ENCODE data around the gene PLXNA4.

The PLXNA4 gene

GRCh38 chr7:132497098-132497497, 79.2 kb downstream of the PLXNA4 start:
- Mint-ChIP-seq H3K9me3 (no peaks in the 10 kb centered on the region), H3K4me1 (ENCODE audit: low read depth) (no peaks in the 10 kb centered on the region), H3K4me3 (no peak overlapping the region), H3K36me3 (ENCODE audit: low read depth) (no peaks in the 10 kb centered on the region), H3K27ac (no peak overlapping the region), H3K27me3 (no peaks in the 10 kb centered on the region)

- no peaks in the 10 kb centered on the region for H3K27me3 Mint-ChIP-seq
- no peaks in the 10 kb centered on the region for H3K4me1 Mint-ChIP-seq (ENCODE audit: low read depth)
- H3K4me3 Mint-ChIP-seq, result no peak overlapping the region
- no peaks in the 10 kb centered on the region for H3K9me3 Mint-ChIP-seq
- no peak overlapping the region for H3K27ac Mint-ChIP-seq
- no peaks in the 10 kb centered on the region for H3K36me3 Mint-ChIP-seq (ENCODE audit: low read depth)
These were observed 80.3 kb downstream of the PLXNA4 start for GRCh38 chr7:132495936-132496335.

GRCh38 chr7:132494474-132494873, 81.8 kb downstream of the PLXNA4 start:
- no peaks in the 10 kb centered on the region for H3K36me3 Mint-ChIP-seq (ENCODE audit: low read depth)
- no peaks in the 10 kb centered on the region for H3K9me3 Mint-ChIP-seq
- no peak overlapping the region for H3K27ac Mint-ChIP-seq
- H3K4me1 Mint-ChIP-seq (ENCODE audit: low read depth), result no peaks in the 10 kb centered on the region
- no peaks in the 10 kb centered on the region for H3K27me3 Mint-ChIP-seq
- no peak overlapping the region for H3K4me3 Mint-ChIP-seq

- Mint-ChIP-seq H3K4me3 (no peak overlapping the region), H3K36me3 (ENCODE audit: low read depth) (no peaks in the 10 kb centered on the region), H3K27me3 (no peaks in the 10 kb centered on the region), H3K27ac (no peak overlapping the region), H3K9me3 (no peaks in the 10 kb centered on the region), H3K4me1 (ENCODE audit: low read depth) (peaks cover 12% of the 10 kb centered on the region)
These were observed 83.3 kb downstream of the PLXNA4 start for GRCh38 chr7:132492823-132493445.

- Mint-ChIP-seq H3K4me1 (ENCODE audit: low read depth) (peaks cover 27% of the 10 kb centered on the region), H3K36me3 (ENCODE audit: low read depth) (no peaks in the 10 kb centered on the region), H3K27ac (no peak overlapping the region), H3K27me3 (no peaks in the 10 kb centered on the region), H3K9me3 (no peaks in the 10 kb centered on the region), H3K4me3 (no peak overlapping the region)
These were observed 84.8 kb downstream of the PLXNA4 start for GRCh38 chr7:132491391-132491945.

- H3K4me1 Mint-ChIP-seq (ENCODE audit: low read depth), result peaks cover 37% of the 10 kb centered on the region
- no peaks in the 10 kb centered on the region for H3K27me3 Mint-ChIP-seq
- H3K27ac Mint-ChIP-seq, result no peak overlapping the region
- H3K9me3 Mint-ChIP-seq, result no peaks in the 10 kb centered on the region
- no peak overlapping the region for H3K4me3 Mint-ChIP-seq
- H3K36me3 Mint-ChIP-seq (ENCODE audit: low read depth), result no peaks in the 10 kb centered on the region
These were observed 85.8 kb downstream of the PLXNA4 start for GRCh38 chr7:132490474-132490873.

- Mint-ChIP-seq H3K9me3 (no peaks in the 10 kb centered on the region), H3K4me3 (no peak overlapping the region), H3K4me1 (ENCODE audit: low read depth) (peaks cover 44% of the 10 kb centered on the region), H3K27ac (no peak overlapping the region), H3K27me3 (no peaks in the 10 kb centered on the region), H3K36me3 (ENCODE audit: low read depth) (no peaks in the 10 kb centered on the region)
These were observed 86.5 kb downstream of the PLXNA4 start for GRCh38 chr7:132489776-132490237.

GRCh38 chr7:132488634-132489302, 87.5 kb downstream of the PLXNA4 start:
- no peak overlapping the region for H3K4me3 Mint-ChIP-seq
- no peaks in the 10 kb centered on the region for H3K36me3 Mint-ChIP-seq (ENCODE audit: low read depth)
- H3K4me1 Mint-ChIP-seq (ENCODE audit: low read depth), result peaks cover 51% of the 10 kb centered on the region
- H3K27me3 Mint-ChIP-seq, result no peaks in the 10 kb centered on the region
- no peaks in the 10 kb centered on the region for H3K9me3 Mint-ChIP-seq
- H3K27ac Mint-ChIP-seq, result no peak overlapping the region

- Mint-ChIP-seq H3K27ac (no peak overlapping the region), H3K4me1 (ENCODE audit: low read depth) (peaks cover 53% of the 10 kb centered on the region), H3K4me3 (peak overlapping the region; percentile 27), H3K9me3 (no peaks in the 10 kb centered on the region), H3K27me3 (no peaks in the 10 kb centered on the region), H3K36me3 (ENCODE audit: low read depth) (no peaks in the 10 kb centered on the region)
These were observed 90.0 kb downstream of the PLXNA4 start for GRCh38 chr7:132486274-132486610.

GRCh38 chr7:132485600-132486273, 90.5 kb downstream of the PLXNA4 start:
- no peaks in the 10 kb centered on the region for H3K27me3 Mint-ChIP-seq
- H3K9me3 Mint-ChIP-seq, result no peaks in the 10 kb centered on the region
- peak overlapping the region; percentile 27 for H3K4me3 Mint-ChIP-seq
- peak overlapping the region; percentile 29 for H3K27ac Mint-ChIP-seq
- H3K36me3 Mint-ChIP-seq (ENCODE audit: low read depth), result no peaks in the 10 kb centered on the region
- peaks cover 53% of the 10 kb centered on the region for H3K4me1 Mint-ChIP-seq (ENCODE audit: low read depth)

GRCh38 chr7:132485136-132485535, 91.1 kb downstream of the PLXNA4 start:
- Mint-ChIP-seq H3K4me3 (no peak overlapping the region), H3K27ac (no peak overlapping the region)

GRCh38 chr7:132482866-132483265, 93.4 kb downstream of the PLXNA4 start:
- H3K4me1 Mint-ChIP-seq (ENCODE audit: low read depth), result peaks cover 40% of the 10 kb centered on the region
- no peaks in the 10 kb centered on the region for H3K27me3 Mint-ChIP-seq
- H3K36me3 Mint-ChIP-seq (ENCODE audit: low read depth), result no peaks in the 10 kb centered on the region
- H3K4me3 Mint-ChIP-seq, result no peak overlapping the region
- no peak overlapping the region for H3K27ac Mint-ChIP-seq
- no peaks in the 10 kb centered on the region for H3K9me3 Mint-ChIP-seq

More at GRCh38 chr7:132485136-132485535, 91.1 kb downstream of the PLXNA4 start:
- Mint-ChIP-seq H3K4me1 (ENCODE audit: low read depth) (peaks cover 53% of the 10 kb centered on the region), H3K9me3 (no peaks in the 10 kb centered on the region), H3K36me3 (ENCODE audit: low read depth) (no peaks in the 10 kb centered on the region), H3K27me3 (no peaks in the 10 kb centered on the region)

GRCh38 chr7:132480534-132480933, 95.7 kb downstream of the PLXNA4 start:
- H3K27ac Mint-ChIP-seq, result no peak overlapping the region
- H3K4me3 Mint-ChIP-seq, result no peak overlapping the region
- H3K27me3 Mint-ChIP-seq, result no peaks in the 10 kb centered on the region
- H3K36me3 Mint-ChIP-seq (ENCODE audit: low read depth), result no peaks in the 10 kb centered on the region
- peaks cover 17% of the 10 kb centered on the region for H3K4me1 Mint-ChIP-seq (ENCODE audit: low read depth)
- no peaks in the 10 kb centered on the region for H3K9me3 Mint-ChIP-seq

- Mint-ChIP-seq H3K27ac (no peak overlapping the region), H3K27me3 (no peaks in the 10 kb centered on the region), H3K4me1 (ENCODE audit: low read depth) (peaks cover 25% of the 10 kb centered on the region), H3K4me3 (no peak overlapping the region), H3K36me3 (ENCODE audit: low read depth) (no peaks in the 10 kb centered on the region), H3K9me3 (no peaks in the 10 kb centered on the region)
These were observed 99.7 kb downstream of the PLXNA4 start for GRCh38 chr7:132476541-132476940.

GRCh38 chr7:132475669-132476116, 100.6 kb downstream of the PLXNA4 start:
- H3K4me3 Mint-ChIP-seq, result no peak overlapping the region
- peaks cover 27% of the 10 kb centered on the region for H3K4me1 Mint-ChIP-seq (ENCODE audit: low read depth)
- no peaks in the 10 kb centered on the region for H3K9me3 Mint-ChIP-seq
- no peaks in the 10 kb centered on the region for H3K27me3 Mint-ChIP-seq
- H3K27ac Mint-ChIP-seq, result no peak overlapping the region
- H3K36me3 Mint-ChIP-seq (ENCODE audit: low read depth), result no peaks in the 10 kb centered on the region

Data from stimulated activated naive CD8-positive, alpha-beta T cell treated with anti-CD3 and anti-CD28 coated beads, Interleukin-15, Interleukin-2, amounts not matched to agents 100 ng/mL and 50 ng/mL, for 24 hours (primary cell).